ENCODE measurements around the gene LCE1D. TPM values are rescaled to one million over a fixed set of nuclear protein-coding genes. Genes with fewer than 3 reads are reported as not detected.

Gene LCE1D
- total RNA-seq, 4 donors from 2014 or later, result not detected

- Histone ChIP-seq H3K4me3 (no peak overlapping the region), H3K27ac (no peak overlapping the region), H3K36me3 (no peaks in the 10 kb centered on the region), H3K4me1 (no peaks in the 10 kb centered on the region), H3K27me3 (no peaks in the 10 kb centered on the region), H3K9me3 (no peaks in the 10 kb centered on the region)
- no peak for TF ChIP-seq POLR2A (IDR thresholded peaks at IDR 0.05)
- no peak for ATAC-seq
- WGBS, 2 donors (ENCODE audit: low coverage in 1 of 2), result 32 to 33% methylated on average over 3 of the region's 4 CpGs
Measured at GRCh38 chr1:152777510-152778137, 18.9 kb upstream of the LCE1D start.

- Histone ChIP-seq H3K36me3 (no peaks in the 10 kb centered on the region), H3K27ac (no peak overlapping the region), H3K9me3 (no peaks in the 10 kb centered on the region), H3K4me3 (no peak overlapping the region), H3K27me3 (no peaks in the 10 kb centered on the region), H3K4me1 (no peaks in the 10 kb centered on the region)
- TF ChIP-seq POLR2AphosphoS5 (IDR thresholded peaks at IDR 0.05), result no peak
- no peak for TF ChIP-seq EP300 (IDR thresholded peaks at IDR 0.05)
- TF ChIP-seq POLR2A (IDR thresholded peaks at IDR 0.05), result no peak
- ATAC-seq, result no peak
- WGBS, 2 donors (ENCODE audit: low coverage in 1 of 2), result 66 to 85% methylated on average over 2 of the region's 2 CpGs
Measured at GRCh38 chr1:152783095-152783494, 13.4 kb upstream of the LCE1D start.

GRCh38 chr1:152786077-152786476 is 10.4 kb upstream of the LCE1D start, which contains the start of gene LCE1E:
Gene LCE1E, plus strand, starts transcription at chr1:152786257. Its CDS starts 1,043 bp downstream, at chr1:152787300.
- no peak within 1 kb of the TSS for H3K27ac ChIP-seq
- TF ChIP-seq POLR2AphosphoS5 (IDR thresholded peaks at IDR 0.05) (no peak), EP300 (IDR thresholded peaks at IDR 0.05) (no peak), CTCF (IDR thresholded peaks at IDR 0.05) (no peak), POLR2A (IDR thresholded peaks at IDR 0.05) (no peak)
- H3K27me3 ChIP-seq, result no peaks in the 10 kb centered on the region
- H3K36me3 ChIP-seq, result no peaks in the 10 kb centered on the region
- no CpG with 5 or more reads among the region's 2 CpGs for WGBS, 2 donors (ENCODE audit: low coverage in 1 of 2)
- no peak within 1 kb of the TSS for H3K4me3 ChIP-seq
- no peaks in the 10 kb centered on the region for H3K4me1 ChIP-seq
- no peaks in the 10 kb centered on the region for H3K9me3 ChIP-seq
- ATAC-seq, result no peak

- no peaks in the 10 kb centered on the region for H3K9me3 ChIP-seq
- 59 to 64% methylated on average over 4 of the region's 4 CpGs for WGBS, 2 donors (ENCODE audit: low coverage in 1 of 2)
- H3K27ac ChIP-seq, result no peak overlapping the region
- no peaks in the 10 kb centered on the region for H3K4me1 ChIP-seq
- no peak overlapping the region for H3K4me3 ChIP-seq
- no peak for TF ChIP-seq POLR2AphosphoS5 (IDR thresholded peaks at IDR 0.05)
- TF ChIP-seq EP300 (IDR thresholded peaks at IDR 0.05), result no peak
- no peak for TF ChIP-seq CTCF (IDR thresholded peaks at IDR 0.05)
- TF ChIP-seq POLR2A (IDR thresholded peaks at IDR 0.05), result no peak
- no peak for ATAC-seq
- H3K36me3 ChIP-seq, result no peaks in the 10 kb centered on the region
- H3K27me3 ChIP-seq, result no peaks in the 10 kb centered on the region
Measured at GRCh38 chr1:152795686-152796085, 835 bp upstream of the LCE1D start.

GRCh38 chr1:152801333-152801732 is 4.8 kb downstream of the LCE1D start:
- Histone ChIP-seq H3K4me3 (no peak overlapping the region), H3K4me1 (no peaks in the 10 kb centered on the region), H3K27me3 (no peaks in the 10 kb centered on the region), H3K36me3 (no peaks in the 10 kb centered on the region), H3K9me3 (no peaks in the 10 kb centered on the region), H3K27ac (no peak overlapping the region)
- no CpG with 5 or more reads among the region's 1 CpG for WGBS, 2 donors (ENCODE audit: low coverage in 1 of 2)
- TF ChIP-seq EP300 (IDR thresholded peaks at IDR 0.05) (no peak), POLR2AphosphoS5 (IDR thresholded peaks at IDR 0.05) (no peak), POLR2A (IDR thresholded peaks at IDR 0.05) (no peak), CTCF (IDR thresholded peaks at IDR 0.05) (no peak)
- no peak for ATAC-seq

- no peak for ATAC-seq
- no peaks in the 10 kb centered on the region for H3K27me3 ChIP-seq
- TF ChIP-seq POLR2A (IDR thresholded peaks at IDR 0.05) (no peak), EP300 (IDR thresholded peaks at IDR 0.05) (no peak), POLR2AphosphoS5 (IDR thresholded peaks at IDR 0.05) (no peak), CTCF (IDR thresholded peaks at IDR 0.05) (no peak)
- no peak within 1 kb of the TSS for H3K27ac ChIP-seq
- H3K9me3 ChIP-seq, result no peaks in the 10 kb centered on the region
- 20 to 29% methylated on average over 1 of the region's 3 CpGs for WGBS, 2 donors (ENCODE audit: low coverage in 1 of 2)
- H3K4me3 ChIP-seq, result no peak within 1 kb of the TSS
- no peaks in the 10 kb centered on the region for H3K36me3 ChIP-seq
- no peaks in the 10 kb centered on the region for H3K4me1 ChIP-seq
Measured at GRCh38 chr1:152806576-152806975, 10.1 kb downstream of the LCE1D start, which contains the start of gene LCE1C. Gene LCE1C, minus strand, starts transcription at chr1:152806651. Its CDS starts 1,173 bp downstream, at chr1:152805478.
